GM12878 (cell line): ENCODE data around the gene PPP1R37. TPM values are rescaled to one million over a fixed set of nuclear protein-coding genes. Genes with fewer than 3 reads are reported as not detected.

Source experiments
- ATAC-seq: fragments of 200-7000 bp; cut with Tn5 transposase; 3 replicates; pipeline ENCODE4 v1.9.1; 2020; ENCODE audit warnings: mild to moderate bottlenecking, moderate library complexity
- BruUV-seq: library from RNA; stranded (reverse); fragments of 400-500 nt; replicated peaks from 2 replicates; lab custom pipeline; 2021; lab: Mats Ljungman, UMichigan
- CTCF ChIA-PET: fragments of 300-600 bp; sonication (Branson Sonifier 250); formaldehyde crosslinking; extraction: SDS; loops from one replicate; lab custom pipeline; 2021; ENCODE audit warnings: inconsistent platforms; lab: Yijun Ruan, JAX
- POLR2A ChIA-PET: fragments of 350-600 bp; formaldehyde crosslinking; extraction: SDS; loops from one replicate; lab custom pipeline; 2021; ENCODE audit warnings: inconsistent platforms; lab: Charles Lee
- RAD21 ChIA-PET: fragments of 300-600 bp; sonication (Branson Sonifier 250); formaldehyde crosslinking; loops from one replicate; lab custom pipeline; 2023; ENCODE audit warnings: antibody characterized with exemption; ENCODE audit not compliant: unreplicated experiment; lab: Charles Lee
- SMC1A ChIA-PET: fragments of 300-600 bp; sonication (Branson Sonifier 250); formaldehyde crosslinking; loops from one replicate; lab custom pipeline; 2023; ENCODE audit not compliant: unreplicated experiment, uncharacterized antibody; lab: Charles Lee
- DNase-seq: peaks from one replicate; pipeline ENCODE4 v3.0.0-alpha.2; 2011; ENCODE audit warnings: low read depth, low spot score
- FAIRE-seq: peaks from 3 replicates; lab custom pipeline; 2011; peaks lifted over from hg19 to GRCh38; lab: Jason Lieb, UNC
- H2AFZ ChIP-seq: 2 replicates; pipeline ENCODE4 v1.6.0; 2011; ENCODE audit warnings: low read depth, low read length, control low read depth; ENCODE audit not compliant: control insufficient read depth
- H3K27ac ChIP-seq: 2 replicates; pipeline ENCODE4 v1.5.1; 2011; ENCODE audit warnings: control low read depth; ENCODE audit not compliant: control insufficient read depth, insufficient read depth
- H3K27me3 ChIP-seq, 2 experiments: replicated peaks in 1 of 2; 2 replicates each; pipeline versions ENCODE4 v1.6.0 to v1.6.1; 2011; ENCODE audit warnings: low read length in 1 of 2; ENCODE audit not compliant: control insufficient read depth in 2 of 2, insufficient read depth in 2 of 2
- H3K36me3 ChIP-seq, 2 experiments: 2 replicates each; pipeline ENCODE4 v1.5.1; 2011; ENCODE audit warnings: low read length in 1 of 2; ENCODE audit not compliant: control insufficient read depth in 2 of 2, insufficient read depth in 2 of 2
- H3K4me1 ChIP-seq: 2 replicates; pipeline ENCODE4 v1.6.1; 2011; ENCODE audit warnings: mild to moderate bottlenecking, low read length, moderate library complexity, mixed read lengths; ENCODE audit not compliant: control insufficient read depth, insufficient read depth
- H3K4me2 ChIP-seq: 2 replicates; pipeline ENCODE4 v1.6.0; 2011; ENCODE audit warnings: control low read depth; ENCODE audit not compliant: control insufficient read depth, insufficient read depth
- H3K4me3 ChIP-seq: fragments of 200-600 bp; sonication (generic); 2 replicates; pipeline ENCODE4 v1.5.1; 2016
- H3K79me2 ChIP-seq: 2 replicates; pipeline ENCODE4 v1.6.0; 2011; ENCODE audit warnings: low read length; ENCODE audit not compliant: control insufficient read depth, insufficient read depth
- H3K9ac ChIP-seq: 2 replicates; pipeline ENCODE4 v1.8.0; 2011; ENCODE audit warnings: low read length, control low read depth, mixed read lengths; ENCODE audit not compliant: control insufficient read depth, insufficient read depth
- H3K9me3 ChIP-seq: replicated peaks from 3 replicates; pipeline ENCODE4 v1.5.1; 2011; ENCODE audit warnings: mild to moderate bottlenecking, low read length; ENCODE audit not compliant: control insufficient read depth, insufficient read depth
- H4K20me1 ChIP-seq: 2 replicates; pipeline ENCODE4 v1.6.0; 2011; ENCODE audit not compliant: control insufficient read depth, insufficient read depth
- BCL11A ChIP-seq: IDR thresholded peaks from 2 replicates; pipeline ENCODE4 v1.6.1; 2011; ENCODE audit warnings: low read depth, low read length
- BMI1 ChIP-seq: fragments of 450-650 bp; IDR thresholded peaks from 2 replicates; pipeline ENCODE4 v1.6.1; 2016; ENCODE audit warnings: mild to moderate bottlenecking, moderate library complexity, borderline replicate concordance
- FOS ChIP-seq: IDR thresholded peaks from 3 replicates; pipeline ENCODE4 v1.6.1; 2011; ENCODE audit warnings: borderline replicate concordance; ENCODE audit not compliant: insufficient read length; ENCODE audit errors: extremely low read depth
- HDAC2 ChIP-seq: fragments of 200-600 bp; sonication (generic); IDR thresholded peaks from 2 replicates; pipeline ENCODE4 v1.6.1; 2017
- NFIC ChIP-seq: IDR thresholded peaks from 2 replicates; pipeline ENCODE4 v1.6.1; 2012; ENCODE audit warnings: low read depth, mild to moderate bottlenecking, inconsistent platforms, low read length, moderate library complexity
- POLR2A ChIP-seq: IDR thresholded peaks from 2 replicates; pipeline ENCODE4 v1.6.1; 2011; ENCODE audit warnings: low read depth, mild to moderate bottlenecking, low read length
- POLR2AphosphoS5 ChIP-seq: IDR thresholded peaks from 2 replicates; pipeline ENCODE4 v1.6.1; 2011; ENCODE audit warnings: mild to moderate bottlenecking, low read length, inconsistent platforms
- SMAD5 ChIP-seq: IDR thresholded peaks from 2 replicates; pipeline ENCODE4 v1.6.1; 2016; ENCODE audit warnings: antibody characterized with exemption, low read depth
- TCF7 ChIP-seq: IDR thresholded peaks from 2 replicates; pipeline ENCODE4 v1.6.1; 2014; ENCODE audit warnings: antibody characterized with exemption, borderline replicate concordance
- ZNF384 ChIP-seq: IDR thresholded peaks from 2 replicates; pipeline ENCODE4 v1.6.1; 2012; ENCODE audit warnings: low read depth, mild to moderate bottlenecking, low read length, improper control_type of control experiment, borderline replicate concordance
- WGBS: methylation state at CpG from one replicate; pipeline ENCODE4 v1.1.6; 2016; ENCODE audit warnings: low lambda C conversion rate; ENCODE audit not compliant: insufficient replicate concordance, insufficient coverage; ENCODE audit errors: missing lambda C conversion rate; 5-methylcytosine and 5-hydroxymethylcytosine counted together
- in situ Hi-C: fragments of 300-500 bp; cut with MboI; formaldehyde crosslinking; loops from 9 replicates; pipeline ENCODE4 v1.14.3; 2018; ENCODE audit warnings: mixed read lengths
- intact Hi-C: fragments of 100-400 bp; cut with micrococcal nuclease; formaldehyde crosslinking; loops from one replicate; pipeline ENCODE4 v1.14.2; 2022; ENCODE audit not compliant: unreplicated experiment
- polyA plus RNA-seq, 11 experiments: library from polyadenylated mRNA; depleted of rRNA in 4 of 11; unstranded in 6 of 11; stranded (reverse) in 5 of 11; fragments of >200 nt; fragmentation: Nextera tagmentation in 4 of 11; fragmentation: Illumina TruSeq in 1 of 11; extraction: Ambion mirVana in 4 of 11; extraction: Trizol in 1 of 11; gene quantifications; 1 replicate in 1 of 11; 2 replicates in 10 of 11; pipeline versions ENCODE4 v1.2.1 to v1.2.3, GENCODE V29; 2011 to 2016; ENCODE audit warnings: inconsistent platforms in 2 of 11, missing spikeins in 2 of 11, low read depth in 1 of 11
- total RNA-seq, 4 experiments: library from RNA; depleted of rRNA in 3 of 4; stranded (reverse); fragments of >200 nt in 3 of 4; fragmentation: Illumina TruSeq in 1 of 4; extraction: Trizol in 1 of 4; gene quantifications; 2 replicates each; pipeline versions ENCODE4 v1.2.1 to v1.2.3, GENCODE V29; 2013 to 2021
- TF ChIP-seq, protein P1 (sequence below): IDR thresholded peaks from 2 replicates; pipeline ENCODE4 v1.6.1; 2012; ENCODE audit warnings: improper control_type of control experiment, low read depth, low read length; ENCODE audit not compliant: insufficient replicate concordance
- TF ChIP-seq, protein P2 (sequence below): IDR thresholded peaks from 2 replicates; pipeline ENCODE4 v1.6.1; 2011; ENCODE audit warnings: borderline replicate concordance, low read depth, mild to moderate bottlenecking, moderate library complexity, mixed read lengths, low read length; ENCODE audit not compliant: insufficient read depth; ENCODE audit errors: extremely low read length

PPP1R37 gene
- total and polyA plus RNA-seq, 10 of the 15 experiments (the other 5 are each of a cell fraction or from before 2014, with no cell fraction given), result 0.09 to 21.3 (median 5.1) TPM; not detected in 1

DNA sequence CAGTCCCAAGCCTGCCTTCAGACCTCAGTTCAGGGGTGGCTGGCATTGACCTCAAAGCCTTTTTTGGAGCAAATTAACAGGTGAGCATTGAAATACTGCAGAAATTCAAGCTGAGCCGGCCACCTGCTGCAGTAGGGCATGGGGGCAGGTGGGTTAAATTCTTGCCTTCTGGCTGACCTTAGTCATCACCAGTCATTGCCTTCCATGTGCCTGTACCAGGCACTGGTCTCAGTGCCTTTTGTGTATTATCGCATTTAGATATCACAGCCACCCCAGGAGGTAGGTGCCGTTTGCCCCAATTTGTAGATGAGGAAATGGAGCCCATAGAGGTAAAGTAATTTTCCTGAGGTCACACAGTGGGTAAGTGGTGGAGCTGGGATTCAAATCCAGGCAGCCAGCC is 7.2 kb downstream of the PPP1R37 start:
- FAIRE-seq (no peak), ATAC-seq (no peak), DNase-seq (no peak)
- Histone ChIP-seq H2AFZ (no peak overlapping the region), H3K4me2 (no peak overlapping the region), H3K27me3 (no peaks in the 10 kb centered on the region), H3K4me3 (no peak overlapping the region), H3K9ac (no peak overlapping the region), H3K36me3 (peaks cover 2 to 17% of the 10 kb centered on the region in 2 experiments; a peak in 3 of 4 replicates), H3K4me1 (peaks cover 20% of the 10 kb centered on the region), H3K79me2 (peaks cover 78% of the 10 kb centered on the region), H4K20me1 (peaks cover 6% of the 10 kb centered on the region), H3K27ac (no peak overlapping the region), H3K9me3 (no peaks in the 10 kb centered on the region)
- ChIA-PET CTCF (no interaction called here), POLR2A (no interaction called here), SMC1A (interaction anchor here (0.7 to 0.8 kb wide), 2 partner anchors 9 to 212 kb away, joined by 3 read pairs; no protein-coding TSS in a partner anchor), RAD21 (no interaction called here)
- TF ChIP-seq, protein P1, sequence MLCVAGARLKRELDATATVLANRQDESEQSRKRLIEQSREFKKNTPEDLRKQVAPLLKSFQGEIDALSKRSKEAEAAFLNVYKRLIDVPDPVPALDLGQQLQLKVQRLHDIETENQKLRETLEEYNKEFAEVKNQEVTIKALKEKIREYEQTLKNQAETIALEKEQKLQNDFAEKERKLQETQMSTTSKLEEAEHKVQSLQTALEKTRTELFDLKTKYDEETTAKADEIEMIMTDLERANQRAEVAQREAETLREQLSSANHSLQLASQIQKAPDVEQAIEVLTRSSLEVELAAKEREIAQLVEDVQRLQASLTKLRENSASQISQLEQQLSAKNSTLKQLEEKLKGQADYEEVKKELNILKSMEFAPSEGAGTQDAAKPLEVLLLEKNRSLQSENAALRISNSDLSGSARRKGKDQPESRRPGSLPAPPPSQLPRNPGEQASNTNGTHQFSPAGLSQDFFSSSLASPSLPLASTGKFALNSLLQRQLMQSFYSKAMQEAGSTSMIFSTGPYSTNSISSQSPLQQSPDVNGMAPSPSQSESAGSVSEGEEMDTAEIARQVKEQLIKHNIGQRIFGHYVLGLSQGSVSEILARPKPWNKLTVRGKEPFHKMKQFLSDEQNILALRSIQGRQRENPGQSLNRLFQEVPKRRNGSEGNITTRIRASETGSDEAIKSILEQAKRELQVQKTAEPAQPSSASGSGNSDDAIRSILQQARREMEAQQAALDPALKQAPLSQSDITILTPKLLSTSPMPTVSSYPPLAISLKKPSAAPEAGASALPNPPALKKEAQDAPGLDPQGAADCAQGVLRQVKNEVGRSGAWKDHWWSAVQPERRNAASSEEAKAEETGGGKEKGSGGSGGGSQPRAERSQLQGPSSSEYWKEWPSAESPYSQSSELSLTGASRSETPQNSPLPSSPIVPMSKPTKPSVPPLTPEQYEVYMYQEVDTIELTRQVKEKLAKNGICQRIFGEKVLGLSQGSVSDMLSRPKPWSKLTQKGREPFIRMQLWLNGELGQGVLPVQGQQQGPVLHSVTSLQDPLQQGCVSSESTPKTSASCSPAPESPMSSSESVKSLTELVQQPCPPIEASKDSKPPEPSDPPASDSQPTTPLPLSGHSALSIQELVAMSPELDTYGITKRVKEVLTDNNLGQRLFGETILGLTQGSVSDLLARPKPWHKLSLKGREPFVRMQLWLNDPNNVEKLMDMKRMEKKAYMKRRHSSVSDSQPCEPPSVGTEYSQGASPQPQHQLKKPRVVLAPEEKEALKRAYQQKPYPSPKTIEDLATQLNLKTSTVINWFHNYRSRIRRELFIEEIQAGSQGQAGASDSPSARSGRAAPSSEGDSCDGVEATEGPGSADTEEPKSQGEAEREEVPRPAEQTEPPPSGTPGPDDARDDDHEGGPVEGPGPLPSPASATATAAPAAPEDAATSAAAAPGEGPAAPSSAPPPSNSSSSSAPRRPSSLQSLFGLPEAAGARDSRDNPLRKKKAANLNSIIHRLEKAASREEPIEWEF, result no peak
- TF ChIP-seq HDAC2 (no peak), POLR2A (no peak), FOS (no peak), ZNF384 (no peak), BCL11A (no peak), POLR2AphosphoS5 (no peak), SMAD5 (no peak), NFIC (no peak), BMI1 (no peak), TCF7 (no peak)
- TF ChIP-seq, protein P2, sequence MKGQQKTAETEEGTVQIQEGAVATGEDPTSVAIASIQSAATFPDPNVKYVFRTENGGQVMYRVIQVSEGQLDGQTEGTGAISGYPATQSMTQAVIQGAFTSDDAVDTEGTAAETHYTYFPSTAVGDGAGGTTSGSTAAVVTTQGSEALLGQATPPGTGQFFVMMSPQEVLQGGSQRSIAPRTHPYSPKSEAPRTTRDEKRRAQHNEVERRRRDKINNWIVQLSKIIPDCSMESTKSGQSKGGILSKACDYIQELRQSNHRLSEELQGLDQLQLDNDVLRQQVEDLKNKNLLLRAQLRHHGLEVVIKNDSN, result no peak
- whole genome bisulfite sequencing, result 98% methylated on average over 3 of the region's 3 CpGs
- intact Hi-C loops (no loop called here), in situ Hi-C loops (no loop called here)
- no TSS peak for BruUV-seq
